Natural killer cell (primary cell): ENCODE results near the gene SLC17A7. TPM values are rescaled to one million over a fixed set of nuclear protein-coding genes. Genes with fewer than 3 reads are reported as not detected.

Source experiments
- ATAC-seq, 3 donors: fragments of 150-1000 bp in 2 of 3; fragments of 200-7000 bp in 1 of 3; cut with Tn5 transposase; 1 replicate in 1 of 3; 2 replicates in 2 of 3; pipeline ENCODE4 v1.10.0; 2021; ENCODE audit warnings: mild to moderate bottlenecking in 2 of 3, moderate library complexity in 2 of 3
- DNase-seq, 2 donors: peaks; one replicate each; pipeline versions ENCODE4 v3.0.0 to v3.0.0-alpha.2; 2013 to 2021; ENCODE audit warnings: mixed read lengths in 1 of 2
- H3K27ac ChIP-seq: one replicate; pipeline ENCODE4 v1.5.1; 2013; ENCODE audit warnings: mild to moderate bottlenecking, low read length
- H3K27me3 ChIP-seq: one replicate; pipeline ENCODE4 v1.6.1; 2013; ENCODE audit warnings: low read length; ENCODE audit not compliant: control insufficient read depth, insufficient read depth
- H3K36me3 ChIP-seq: one replicate; pipeline ENCODE4 v1.6.1; 2013; ENCODE audit warnings: low read length; ENCODE audit not compliant: control insufficient read depth, insufficient read depth
- H3K4me1 ChIP-seq: one replicate; pipeline ENCODE4 v1.6.1; 2013; ENCODE audit warnings: low read length; ENCODE audit not compliant: control insufficient read depth, insufficient read depth
- H3K4me3 ChIP-seq: one replicate; pipeline ENCODE4 v1.5.1; 2013; ENCODE audit warnings: low read length
- H3K9me3 ChIP-seq: one replicate; pipeline ENCODE4 v1.6.1; 2013; ENCODE audit warnings: low read length; ENCODE audit not compliant: control insufficient read depth, insufficient read depth
- H3K27ac Mint-ChIP-seq, 2 donors: one replicate each; pipeline ENCODE4 v1.8.0; 2022; ENCODE audit warnings: mild to moderate bottlenecking in 2 of 2, mixed read lengths in 2 of 2, moderate library complexity in 1 of 2
- H3K27me3 Mint-ChIP-seq, 2 donors: one replicate each; pipeline ENCODE4 v1.8.0; 2022; ENCODE audit warnings: low read depth in 2 of 2, mixed read lengths in 2 of 2
- H3K36me3 Mint-ChIP-seq: one replicate; pipeline ENCODE4 v1.8.0; 2022; ENCODE audit warnings: mixed read lengths
- H3K4me1 Mint-ChIP-seq, 2 donors: one replicate each; pipeline ENCODE4 v1.8.0; 2022; ENCODE audit warnings: mixed read lengths in 2 of 2
- H3K4me3 Mint-ChIP-seq: one replicate; pipeline ENCODE4 v1.8.0; 2022; ENCODE audit warnings: mild to moderate bottlenecking, moderate library complexity, mixed read lengths
- H3K9me3 Mint-ChIP-seq, 2 donors: one replicate each; pipeline ENCODE4 v1.8.0; 2022; ENCODE audit warnings: mixed read lengths in 2 of 2
- WGBS: methylation state at CpG from one replicate; pipeline ENCODE4 v1.1.7; 2013; ENCODE audit warnings: missing lambda C conversion rate; ENCODE audit not compliant: insufficient coverage; 5-methylcytosine and 5-hydroxymethylcytosine counted together
- intact Hi-C: fragments of 100-400 bp; cut with micrococcal nuclease; formaldehyde crosslinking; loops from one replicate; pipeline ENCODE4 v1.14.2; 2022
- total RNA-seq, 4 donors: library from RNA; stranded (reverse); fragments of 120-200 nt in 1 of 4; gene quantifications; one replicate each; pipeline versions ENCODE4 v1.2.3 to v1.2.4, GENCODE V29; 2013 to 2022
- TF ChIP-seq, protein P1 (sequence below): fragments of 200-600 bp; IDR thresholded peaks from one replicate; pipeline ENCODE4 v1.8.0; 2022; ENCODE audit warnings: antibody characterized with exemption

SLC17A7 gene
- total RNA-seq, 3 donors from 2014 or later (not counting 1 experiment from before 2014, with no cell fraction given): not detected

DNA sequence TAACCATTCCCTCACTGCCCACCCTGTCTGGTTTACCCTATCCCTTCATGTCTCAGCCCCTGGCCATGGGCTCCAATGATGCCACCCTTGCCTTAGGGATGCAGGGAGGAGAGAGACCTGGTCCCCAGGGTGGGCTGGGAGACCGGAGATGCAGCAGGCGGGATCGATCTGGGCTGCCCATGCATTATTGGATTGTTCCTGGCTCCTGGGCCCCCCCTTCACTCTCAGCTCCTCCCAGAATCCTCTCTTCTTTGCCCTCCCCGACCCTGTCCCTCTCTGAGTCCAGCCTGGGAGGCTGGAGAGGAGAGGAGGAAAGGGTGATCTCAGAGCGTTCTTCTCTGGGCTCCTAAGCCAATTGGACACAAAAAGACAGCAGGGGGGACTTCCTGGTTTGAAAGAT is 47.4 kb downstream of the SLC17A7 start:
- 84% methylated on average over 4 of the region's 5 CpGs for WGBS
- Histone ChIP-seq H3K4me1 (peaks cover 21% of the 10 kb centered on the region), H3K27ac (no peak overlapping the region), H3K9me3 (no peaks in the 10 kb centered on the region), H3K36me3 (no peaks in the 10 kb centered on the region), H3K4me3 (no peak overlapping the region), H3K27me3 (no peaks in the 10 kb centered on the region)
- Mint-ChIP-seq H3K27me3 (peaks cover 0 to 14% of the 10 kb centered on the region in 2 donors), H3K9me3 (no peaks in the 10 kb centered on the region), H3K27ac (no peak overlapping the region), H3K4me3 (no peak overlapping the region), H3K4me1 (peaks cover 7 to 15% of the 10 kb centered on the region in 2 donors), H3K36me3 (no peaks in the 10 kb centered on the region)
- intact Hi-C loops: loop anchor here (2.0 kb wide), 2 partner anchors 177 to 285 kb away; no protein-coding TSS in a partner anchor
- DNase-seq (no peak), ATAC-seq (no peak)
- TF ChIP-seq, protein P1, sequence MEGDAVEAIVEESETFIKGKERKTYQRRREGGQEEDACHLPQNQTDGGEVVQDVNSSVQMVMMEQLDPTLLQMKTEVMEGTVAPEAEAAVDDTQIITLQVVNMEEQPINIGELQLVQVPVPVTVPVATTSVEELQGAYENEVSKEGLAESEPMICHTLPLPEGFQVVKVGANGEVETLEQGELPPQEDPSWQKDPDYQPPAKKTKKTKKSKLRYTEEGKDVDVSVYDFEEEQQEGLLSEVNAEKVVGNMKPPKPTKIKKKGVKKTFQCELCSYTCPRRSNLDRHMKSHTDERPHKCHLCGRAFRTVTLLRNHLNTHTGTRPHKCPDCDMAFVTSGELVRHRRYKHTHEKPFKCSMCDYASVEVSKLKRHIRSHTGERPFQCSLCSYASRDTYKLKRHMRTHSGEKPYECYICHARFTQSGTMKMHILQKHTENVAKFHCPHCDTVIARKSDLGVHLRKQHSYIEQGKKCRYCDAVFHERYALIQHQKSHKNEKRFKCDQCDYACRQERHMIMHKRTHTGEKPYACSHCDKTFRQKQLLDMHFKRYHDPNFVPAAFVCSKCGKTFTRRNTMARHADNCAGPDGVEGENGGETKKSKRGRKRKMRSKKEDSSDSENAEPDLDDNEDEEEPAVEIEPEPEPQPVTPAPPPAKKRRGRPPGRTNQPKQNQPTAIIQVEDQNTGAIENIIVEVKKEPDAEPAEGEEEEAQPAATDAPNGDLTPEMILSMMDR: no peak

- DNase-seq (peak; percentile 57 to 91), ATAC-seq (peak; percentile 72 to 79 (median 77))
- Histone ChIP-seq H3K4me3 (no peak overlapping the region), H3K4me1 (peaks cover 37% of the 10 kb centered on the region), H3K36me3 (no peaks in the 10 kb centered on the region), H3K27me3 (no peaks in the 10 kb centered on the region), H3K9me3 (no peaks in the 10 kb centered on the region), H3K27ac (peak overlapping the region; percentile 26)
- H3K27ac Mint-ChIP-seq: peak overlapping the region in 1 of 2 donors; percentile 23
- 32% methylated on average over 14 of the region's 14 CpGs for WGBS
- peaks cover 0 to 7% of the 10 kb centered on the region in 2 donors for H3K27me3 Mint-ChIP-seq
- TF ChIP-seq, protein P1: peak; percentile 85
- H3K4me3 Mint-ChIP-seq: no peak overlapping the region
- H3K4me1 Mint-ChIP-seq: peaks cover 11 to 26% of the 10 kb centered on the region in 2 donors
- no peaks in the 10 kb centered on the region for H3K36me3 Mint-ChIP-seq
- no peaks in the 10 kb centered on the region for H3K9me3 Mint-ChIP-seq
- intact Hi-C loops: loop anchor here (1.0 to 2.0 kb wide), 4 partner anchors 52 to 287 kb away; no protein-coding TSS in a partner anchor
Measured at GRCh38 chr19:49391581-49392399, 49.5 kb downstream of the SLC17A7 start.

DNA sequence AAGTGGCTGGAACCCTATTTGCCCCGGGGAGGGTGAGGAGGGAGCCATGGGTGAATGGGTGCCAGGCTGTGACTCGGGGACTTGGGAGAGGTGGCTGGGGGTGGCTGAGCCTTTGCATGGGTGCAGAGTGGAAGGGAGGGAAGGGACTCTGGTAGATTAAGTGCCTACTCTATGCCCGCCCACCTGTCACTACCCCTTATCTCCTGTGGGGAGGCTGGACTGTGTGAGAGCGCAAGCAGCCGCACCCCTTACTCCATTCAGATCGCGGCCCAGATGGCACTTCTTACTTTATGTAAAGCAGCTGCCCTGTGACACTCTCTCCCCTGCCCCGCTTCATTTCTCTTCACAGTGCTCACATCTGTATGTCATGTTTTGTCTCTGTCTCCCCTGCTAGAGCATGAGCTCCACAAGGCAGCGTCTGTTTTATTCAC is 50.4 kb downstream of the SLC17A7 start:
- no peaks in the 10 kb centered on the region for H3K9me3 ChIP-seq
- 71% methylated on average over 8 of the region's 9 CpGs for WGBS
- Mint-ChIP-seq H3K9me3 (no peaks in the 10 kb centered on the region), H3K27ac (peak overlapping the region in 1 of 2 donors; percentile 23), H3K4me3 (no peak overlapping the region), H3K36me3 (no peaks in the 10 kb centered on the region), H3K4me1 (peaks cover 11 to 26% of the 10 kb centered on the region in 2 donors), H3K27me3 (peaks cover 0 to 7% of the 10 kb centered on the region in 2 donors)
- peaks cover 37% of the 10 kb centered on the region for H3K4me1 ChIP-seq
- H3K27me3 ChIP-seq: no peaks in the 10 kb centered on the region
- intact Hi-C loops: loop anchor here (1.0 kb wide), 1 partner anchor 52 kb away; no protein-coding TSS in a partner anchor
- TF ChIP-seq, protein P1: no peak
- ATAC-seq (no peak), DNase-seq (no peak)
- peak overlapping the region; percentile 46 for H3K27ac ChIP-seq
- no peak overlapping the region for H3K4me3 ChIP-seq
- H3K36me3 ChIP-seq: no peaks in the 10 kb centered on the region
